HG03520 (cell line): ENCODE results near the gene TYW1B.
"Not testable (repeated sequence)": the region's sequence is repeated elsewhere in the genome, so short reads cannot be mapped to it uniquely, and the experiment has no call there.

Experiments used
- ATAC-seq: cut with Tn5 transposase; IDR thresholded peaks from one replicate; pipeline ENCODE4 v1.9.1; 2021; ENCODE audit warnings: mild to moderate bottlenecking, moderate library complexity; ENCODE audit not compliant: unreplicated experiment

TYW1B gene

DNA sequence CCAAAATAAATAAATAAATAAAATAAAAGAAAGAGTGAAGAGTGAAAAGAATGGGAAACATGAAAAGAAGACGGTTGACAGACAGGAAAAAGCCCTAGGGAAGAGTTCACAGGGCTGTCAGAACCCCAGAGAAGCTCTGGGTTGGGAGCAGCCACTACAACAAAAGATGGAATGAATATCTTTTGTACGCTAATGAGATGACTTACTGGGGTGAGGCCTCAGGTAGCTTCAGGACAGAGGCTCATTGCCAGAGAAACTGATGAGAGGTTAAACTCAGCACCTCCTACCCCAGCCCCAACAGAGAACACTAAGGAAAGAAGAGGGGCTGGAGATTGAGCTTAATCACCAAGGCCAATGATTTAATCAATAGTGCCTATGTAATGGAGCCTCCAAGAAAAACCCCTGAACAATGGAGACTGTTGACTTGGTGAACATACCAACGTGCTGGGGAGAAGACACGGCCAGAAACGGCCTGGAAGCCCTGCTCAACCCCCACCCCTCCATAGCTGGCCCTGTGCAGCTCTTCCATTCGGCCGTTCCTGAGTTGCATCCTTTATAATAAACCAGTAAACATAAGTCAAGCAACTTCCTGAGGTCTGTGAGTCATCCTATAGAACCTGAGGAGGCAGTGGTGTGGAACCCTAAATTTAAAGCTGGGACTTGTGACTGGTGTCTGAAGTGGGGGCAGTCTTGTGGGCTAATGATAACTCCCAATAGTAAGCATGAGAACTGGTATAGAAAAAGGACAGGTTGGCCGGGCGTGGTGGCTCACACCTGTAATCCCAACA is 11.4 kb downstream of the TYW1B start:
- ATAC-seq, result not testable (repeated sequence)

DNA sequence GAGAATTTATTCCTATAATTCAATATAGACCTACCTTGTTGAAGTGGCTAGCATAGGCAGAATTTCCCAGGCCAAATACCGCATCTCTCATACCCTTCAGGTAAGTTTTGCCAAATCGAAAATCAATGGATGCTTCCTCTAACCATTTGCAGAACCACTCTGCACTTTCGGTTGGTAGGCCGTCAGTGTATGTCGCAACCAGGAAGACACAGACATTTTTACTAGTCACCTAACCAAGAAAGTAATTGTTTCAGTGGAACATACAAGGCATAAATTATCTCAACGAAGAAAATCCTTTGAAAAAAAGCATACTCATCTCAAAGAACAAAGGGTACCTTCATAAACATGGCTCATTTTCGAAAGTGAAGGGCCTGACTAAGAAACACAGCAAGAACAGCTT is 17.6 kb downstream of the TYW1B start:
- ATAC-seq, result not testable (repeated sequence)

DNA sequence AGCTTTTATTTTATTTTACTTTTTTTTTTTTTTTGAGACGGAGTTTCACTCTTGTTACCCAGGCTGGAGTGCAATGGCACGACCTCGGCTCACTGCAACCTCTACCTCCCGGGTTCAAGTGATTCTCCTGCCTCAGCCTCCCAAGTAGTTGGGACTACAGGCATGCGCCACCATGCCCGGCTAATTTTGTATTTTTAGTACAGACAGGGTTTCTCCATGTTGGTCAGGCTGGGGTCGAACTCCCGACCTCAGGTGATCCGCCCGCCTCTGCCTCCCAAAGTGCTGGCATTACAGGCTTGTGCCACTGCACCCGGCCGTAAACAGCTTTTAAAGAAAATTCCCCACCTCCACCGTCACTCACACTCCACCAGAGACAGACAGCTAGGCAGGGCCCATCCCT is 19.5 kb downstream of the TYW1B start:
- ATAC-seq, result not testable (repeated sequence)

DNA sequence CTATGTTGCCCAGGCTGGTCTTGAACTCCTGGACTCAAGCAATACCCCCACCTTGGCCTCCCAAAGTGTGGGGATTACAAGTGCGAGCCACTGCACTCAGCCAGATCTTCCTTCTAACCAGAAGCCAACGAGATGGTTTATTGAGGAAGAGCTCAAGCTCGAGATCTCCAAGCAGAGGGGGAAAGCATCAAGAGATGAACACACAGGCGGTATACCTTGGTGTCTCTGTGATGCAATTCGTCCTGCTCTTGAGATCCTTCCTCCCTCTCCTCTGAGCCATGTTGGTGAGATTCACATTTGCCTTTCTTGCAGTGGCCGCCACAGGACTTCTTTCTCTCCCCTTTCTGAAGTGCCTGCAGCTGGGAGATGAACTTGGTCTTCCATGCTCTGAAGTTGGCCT is 21.1 kb downstream of the TYW1B start:
- ATAC-seq, result not testable (repeated sequence)

DNA sequence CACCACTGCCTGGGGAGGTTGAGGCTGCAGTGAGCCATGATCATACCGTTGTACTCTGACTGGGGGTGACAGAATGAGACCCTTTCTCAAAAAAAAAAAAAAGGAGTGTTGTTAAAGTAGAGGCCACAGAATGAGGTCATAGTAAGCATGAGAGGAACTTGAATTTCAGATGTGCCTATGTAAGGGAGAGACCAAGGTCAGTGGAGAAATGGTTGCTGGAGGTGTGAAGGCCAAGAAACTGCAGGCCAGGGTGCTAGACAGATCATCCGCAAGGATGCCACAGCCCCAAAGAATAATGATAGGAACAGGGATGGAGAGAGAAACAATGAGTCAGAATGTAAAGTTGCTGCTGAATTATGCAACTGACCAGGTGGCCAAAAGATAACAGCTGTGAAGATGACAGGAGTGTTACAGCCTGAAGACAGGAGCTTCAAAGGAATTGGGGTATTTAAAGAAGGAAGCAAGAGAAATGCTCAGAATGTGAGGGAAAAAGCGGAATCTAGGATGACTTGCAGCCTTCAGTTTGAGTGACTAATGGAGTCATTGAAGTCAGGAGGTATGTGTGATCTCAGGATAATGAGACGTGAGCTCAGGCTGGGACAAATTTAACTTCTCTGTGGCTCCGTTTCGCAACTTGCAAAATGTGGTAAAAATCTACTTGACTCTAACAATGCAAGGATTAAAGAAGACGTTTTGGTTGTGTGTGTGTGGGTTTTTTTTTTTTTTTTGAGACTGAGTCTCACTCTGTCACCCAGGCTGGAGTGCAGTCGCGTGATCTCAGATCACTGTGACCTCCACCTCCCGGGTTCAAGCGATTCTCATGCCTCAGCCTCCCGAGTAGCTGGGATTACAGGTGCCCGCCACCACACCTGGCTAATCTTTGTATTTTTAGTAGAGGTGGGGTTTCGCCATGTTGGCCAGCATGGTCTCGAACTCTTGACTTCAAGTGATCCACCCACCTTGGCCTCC is 22.2 kb downstream of the TYW1B start:
- no peak for ATAC-seq

DNA sequence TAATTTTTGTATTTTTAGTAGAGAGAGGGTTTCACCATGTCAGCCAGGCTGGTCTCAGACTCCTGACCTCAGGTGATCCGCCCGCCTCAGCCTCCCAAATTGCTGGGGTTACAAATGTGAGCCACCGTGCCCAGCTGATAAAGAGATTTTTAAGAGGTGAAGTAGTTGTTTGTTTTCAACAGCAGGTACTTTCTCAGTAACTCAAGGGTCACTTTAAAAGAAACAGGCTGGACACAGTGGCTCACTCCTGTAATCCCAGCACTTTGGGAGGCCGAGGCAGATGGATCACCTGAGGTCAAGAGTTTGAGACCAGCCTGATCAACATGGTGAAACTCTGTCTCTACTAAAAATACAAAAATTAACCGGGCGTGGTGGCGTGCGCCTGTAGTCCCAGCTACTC is 24.2 kb downstream of the TYW1B start:
- ATAC-seq, result not testable (repeated sequence)

DNA sequence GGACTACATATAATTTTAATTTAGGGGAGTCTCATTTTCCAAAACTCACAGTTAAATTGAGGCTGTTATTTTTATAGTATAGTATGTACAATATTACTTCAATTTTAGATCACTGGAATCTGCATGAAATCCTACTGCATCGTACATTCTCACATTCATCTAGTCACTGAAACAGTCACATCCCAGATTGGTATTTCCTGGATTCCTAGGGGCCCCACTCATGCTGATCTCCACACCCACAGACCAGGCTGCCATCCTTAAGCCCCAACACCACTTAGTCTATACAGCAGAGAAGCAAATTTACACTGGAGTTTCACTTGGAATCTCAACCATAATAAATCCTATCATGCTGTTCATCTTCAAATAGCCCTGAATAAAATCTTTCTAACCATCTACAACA is 26.4 kb downstream of the TYW1B start:
- not testable (repeated sequence) for ATAC-seq

DNA sequence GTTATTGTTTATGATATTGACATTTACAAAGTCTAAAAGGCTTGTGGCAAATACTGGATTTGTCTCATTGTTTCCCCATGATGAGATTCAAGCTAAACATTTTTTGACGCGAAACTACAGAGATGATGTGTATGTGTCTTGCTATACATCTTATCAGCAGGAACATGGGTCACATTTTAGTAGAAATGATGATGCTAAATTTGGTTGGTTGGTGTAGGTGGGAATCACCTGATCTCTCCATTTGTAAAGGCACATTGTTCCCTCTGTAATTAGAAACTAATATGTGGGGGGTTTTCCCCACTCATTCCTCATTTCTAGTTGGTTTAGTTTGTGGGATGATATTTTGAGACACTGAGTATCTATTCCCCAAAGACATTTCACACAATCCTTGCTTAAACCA is 32.6 kb downstream of the TYW1B start:
- not testable (repeated sequence) for ATAC-seq

DNA sequence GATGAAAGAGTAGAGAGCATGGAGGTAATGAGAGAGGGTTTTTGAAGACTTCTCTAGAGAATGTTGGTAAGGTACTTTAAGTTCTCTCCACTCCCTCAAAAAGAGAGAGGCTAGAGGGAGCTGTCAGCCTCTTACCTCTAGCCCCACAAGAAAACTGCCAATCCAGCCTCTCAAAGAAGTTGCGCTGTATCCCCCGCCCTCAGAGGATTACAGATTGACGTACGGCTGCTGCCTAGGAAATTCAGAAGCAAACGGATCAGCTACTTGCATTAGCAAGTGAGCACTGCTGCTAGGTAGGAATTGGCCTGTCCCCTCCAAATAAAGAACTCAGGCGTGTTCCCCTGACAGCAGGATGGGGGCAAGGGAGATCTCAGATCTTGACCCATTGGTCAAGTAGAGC is 34.2 kb downstream of the TYW1B start:
- ATAC-seq, result no peak

DNA sequence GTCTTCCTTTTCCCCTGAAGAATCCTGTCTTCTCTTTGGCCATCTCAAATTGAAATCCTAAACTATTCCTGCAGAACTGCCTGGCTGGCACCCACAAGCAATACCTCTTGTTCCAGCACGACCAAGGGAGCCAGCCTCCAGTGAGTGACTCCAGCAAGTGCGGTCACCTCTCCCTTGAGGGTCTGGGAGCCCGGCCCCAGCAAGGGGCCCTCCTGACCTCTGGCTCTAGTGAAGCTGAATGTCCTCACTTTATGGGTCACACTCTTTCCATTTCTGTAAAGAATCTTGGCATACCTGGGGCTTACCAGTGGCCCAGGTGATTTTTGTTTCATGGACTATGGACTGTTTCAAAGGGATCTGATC is 37.3 kb downstream of the TYW1B start:
- not testable (repeated sequence) for ATAC-seq

DNA sequence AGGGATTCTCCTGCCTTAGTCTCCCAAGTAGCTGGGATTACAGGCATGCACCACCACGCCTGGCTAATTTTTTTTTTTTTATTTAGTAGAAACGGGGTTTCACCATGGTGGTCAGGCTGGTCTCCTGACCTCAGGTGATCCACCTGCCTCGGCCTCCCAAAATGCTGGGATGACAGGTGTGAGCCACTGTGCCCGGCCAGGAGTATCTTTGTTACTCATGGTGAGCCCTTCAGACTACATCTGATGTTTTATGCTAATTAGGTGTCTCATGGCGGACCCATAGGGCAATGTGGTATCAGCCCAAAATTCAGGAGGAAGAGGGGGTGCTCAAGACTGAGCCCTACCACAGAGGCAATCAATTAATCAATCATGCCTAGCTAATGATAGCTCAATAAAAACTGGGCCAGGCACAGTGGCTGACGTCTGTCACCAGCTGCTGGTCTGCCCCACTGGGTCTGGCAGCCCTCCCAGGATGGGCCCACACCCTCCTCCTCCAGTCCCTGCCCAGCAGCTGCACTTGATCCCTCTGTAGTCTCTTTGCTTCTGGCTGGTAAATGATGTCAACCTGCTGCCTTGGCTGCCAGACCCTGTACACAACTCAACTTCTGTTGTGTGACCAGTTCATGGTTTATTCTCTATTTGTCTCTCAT is 37.8 kb downstream of the TYW1B start:
- ATAC-seq, result not testable (repeated sequence)

DNA sequence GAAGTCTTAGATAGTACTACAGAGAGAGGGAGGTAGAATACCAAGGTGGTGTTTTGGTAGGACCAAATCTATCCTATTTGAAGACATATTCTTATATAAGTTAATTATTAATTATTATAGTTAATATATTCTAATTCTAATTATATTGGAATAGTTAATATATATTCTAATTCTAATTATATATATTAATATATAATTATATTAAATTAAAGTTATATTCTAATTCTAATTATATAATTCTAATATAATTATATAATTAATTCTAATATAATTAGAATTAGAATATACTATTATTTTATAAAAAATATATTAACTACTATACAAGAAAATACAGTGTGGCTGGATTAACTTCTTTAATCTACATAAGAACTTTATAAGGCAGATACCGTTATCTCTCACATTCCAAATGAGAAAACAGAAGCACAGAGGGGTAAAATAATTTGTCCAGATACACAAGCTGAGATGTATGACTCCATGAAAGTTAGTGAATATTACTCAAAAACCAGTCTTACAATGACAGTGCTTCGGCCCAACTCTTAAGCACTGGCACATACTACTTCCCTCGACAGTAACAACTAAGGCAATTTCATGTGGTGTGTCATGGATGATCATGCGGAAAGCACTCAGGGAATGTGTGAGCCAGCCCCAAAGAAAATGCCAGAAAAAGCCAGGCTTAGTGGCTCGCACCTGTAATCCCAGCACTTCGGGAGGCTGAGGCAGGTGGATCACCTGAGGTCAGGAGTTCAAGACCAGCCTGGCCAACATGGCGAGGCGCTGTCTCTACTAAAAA is 42.6 kb downstream of the TYW1B start:
- no peak for ATAC-seq

DNA sequence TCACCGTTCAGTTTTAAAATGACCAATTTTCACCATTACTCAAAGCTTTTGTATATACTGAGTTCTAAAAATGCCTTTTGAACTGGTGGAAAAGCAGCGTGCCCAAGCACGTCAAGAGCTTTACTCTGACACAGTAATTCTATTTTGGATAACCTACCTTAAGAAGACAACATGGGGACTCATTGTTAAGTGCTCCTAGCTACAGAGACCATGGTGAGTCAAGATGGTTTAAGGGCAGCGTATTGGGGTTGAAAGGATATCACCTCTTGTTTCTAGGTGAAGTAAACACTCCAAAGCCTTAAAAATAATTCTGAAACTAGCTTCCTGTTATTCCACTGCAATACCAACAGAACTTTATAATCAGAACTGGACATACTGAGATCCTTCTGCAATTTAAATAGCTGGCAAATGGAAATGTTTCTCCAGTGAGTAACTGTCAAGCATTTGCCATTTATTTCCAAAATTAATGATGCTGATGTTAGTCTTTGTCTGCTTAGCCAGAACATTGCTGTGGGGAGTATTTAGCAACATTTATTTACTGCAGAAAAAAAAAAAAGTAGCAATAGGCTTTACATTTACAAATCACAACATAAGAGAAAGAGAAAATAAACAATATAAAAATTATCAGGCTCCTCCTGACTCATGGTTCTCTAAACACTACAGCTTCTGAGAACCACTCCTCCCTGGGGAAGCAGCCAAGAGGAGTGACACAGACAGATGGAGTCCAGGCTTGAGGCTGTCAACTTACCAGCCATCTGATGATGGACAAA is 44.2 kb downstream of the TYW1B start:
- ATAC-seq, result not testable (repeated sequence)

DNA sequence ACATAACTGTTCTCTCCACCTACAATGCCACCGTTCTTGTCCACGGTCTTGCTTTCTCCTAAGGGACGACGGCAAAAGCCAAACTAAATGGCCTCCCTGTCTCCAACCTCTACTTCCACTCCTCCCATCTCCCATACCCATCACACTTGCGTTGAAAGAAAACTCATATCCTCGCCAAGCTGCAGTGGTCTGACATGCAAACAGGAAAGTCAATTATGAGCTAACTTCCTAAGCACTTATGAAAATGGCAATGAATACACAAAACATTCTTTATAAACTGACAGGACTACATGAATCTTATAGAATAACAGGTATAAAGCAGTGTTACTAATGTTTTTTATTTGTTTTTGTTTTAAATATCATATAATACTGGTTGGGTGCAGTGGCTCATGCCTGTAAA is 46.4 kb downstream of the TYW1B start:
- no peak for ATAC-seq

DNA sequence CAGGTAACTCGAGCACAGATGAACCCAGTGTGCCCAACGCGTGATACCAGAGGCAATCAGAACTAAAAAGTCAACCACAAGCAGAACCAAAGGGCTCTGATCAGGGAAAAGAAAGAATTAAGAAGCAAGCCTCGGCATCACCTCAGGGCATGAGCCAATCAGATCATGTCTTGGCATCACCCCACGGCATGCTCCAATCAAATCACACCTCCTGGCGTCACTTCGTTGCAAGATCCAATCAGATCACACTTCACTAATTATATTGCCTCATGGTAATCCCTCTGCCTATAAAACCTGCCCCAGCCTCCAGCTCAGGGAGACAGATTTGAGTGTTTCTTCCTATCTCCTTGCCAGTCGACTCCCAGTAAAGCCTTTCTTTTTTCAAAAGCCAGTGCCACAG is 46.8 kb downstream of the TYW1B start:
- ATAC-seq, result no peak

DNA sequence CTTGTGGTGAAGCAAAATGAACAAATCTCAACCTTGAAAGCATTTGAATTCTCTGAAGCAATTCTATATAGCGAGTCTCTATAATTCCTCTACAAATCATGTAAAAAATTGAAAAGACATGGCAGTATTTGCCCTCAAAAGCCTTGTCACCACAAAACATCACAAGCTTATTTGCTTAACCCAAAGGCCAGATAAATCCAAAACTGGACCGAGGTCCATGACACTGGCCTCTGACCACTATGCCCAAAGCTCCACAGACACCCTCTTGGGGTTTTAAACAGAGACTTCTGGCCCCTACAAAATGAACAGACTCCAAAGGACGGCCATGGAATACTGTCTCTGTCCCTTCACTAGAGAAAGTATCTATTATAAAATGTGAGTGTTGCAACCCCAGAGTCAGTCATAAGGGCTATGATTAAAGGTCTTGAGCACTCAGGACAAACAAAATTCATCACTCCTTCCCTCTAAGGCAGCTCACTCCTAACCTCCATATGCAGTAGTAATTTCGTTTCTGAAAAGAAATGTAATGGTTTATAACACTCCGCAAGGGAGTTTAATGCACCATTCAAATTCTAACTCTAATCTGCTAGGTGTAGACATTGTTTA is 47.6 kb downstream of the TYW1B start:
- ATAC-seq, result not testable (repeated sequence)

DNA sequence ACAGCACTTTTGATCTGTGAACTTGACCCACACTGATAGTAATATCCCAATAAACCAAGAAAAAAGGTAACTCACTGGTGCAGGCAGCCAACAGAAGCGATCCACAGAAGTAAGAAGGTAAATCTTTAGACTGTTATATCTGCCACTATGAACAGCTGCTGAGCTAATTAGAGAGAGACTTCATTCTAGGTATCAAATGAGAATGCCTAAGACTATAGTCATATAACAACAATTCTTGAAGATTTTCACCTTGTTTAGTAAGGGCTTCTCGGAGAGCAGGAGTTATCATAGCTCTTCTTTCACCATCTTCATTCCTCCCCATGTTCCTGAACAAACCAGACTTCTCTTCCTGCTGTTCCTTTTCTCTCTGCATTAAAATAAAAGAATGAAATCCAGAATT is 50.8 kb downstream of the TYW1B start:
- not testable (repeated sequence) for ATAC-seq

DNA sequence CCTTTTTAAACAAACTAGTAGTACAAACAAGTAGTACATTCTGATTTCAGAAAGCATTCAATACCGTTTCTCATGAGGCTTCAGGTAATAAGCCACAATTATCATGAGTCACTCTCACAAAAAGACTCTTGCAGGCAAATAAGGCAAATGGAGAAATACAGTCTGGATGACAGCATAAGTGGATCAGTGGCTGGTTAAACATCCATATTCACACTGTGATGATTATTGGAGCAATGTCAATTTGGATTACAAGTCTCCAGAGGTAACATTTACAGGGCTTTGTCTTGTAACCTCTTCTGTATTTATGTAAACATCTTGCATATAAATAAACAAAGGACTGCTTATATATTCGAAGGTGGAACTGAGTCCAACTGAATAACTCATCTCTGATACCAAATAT is 55.4 kb downstream of the TYW1B start:
- ATAC-seq, result not testable (repeated sequence)

DNA sequence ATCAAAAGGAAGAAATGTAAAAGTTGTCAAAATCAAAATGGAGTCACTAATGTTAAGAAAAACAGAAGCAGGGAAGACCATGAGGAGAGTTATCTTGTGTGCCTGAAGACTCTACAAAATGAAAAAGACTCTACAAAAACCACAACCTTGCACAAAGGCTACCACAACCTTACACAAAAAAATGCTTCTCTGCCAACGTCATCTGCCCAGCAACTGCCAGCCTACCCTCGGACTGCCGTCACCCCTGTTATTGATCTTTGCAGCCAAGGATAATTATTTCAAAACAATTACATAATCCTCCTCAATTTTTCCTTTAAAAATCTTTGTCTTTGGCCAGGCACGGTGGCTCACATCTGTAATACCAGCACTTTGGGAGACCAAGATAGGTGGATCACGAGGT is 61.0 kb downstream of the TYW1B start:
- ATAC-seq, result not testable (repeated sequence)
